ENCODE measurements around the gene RHOBTB1. TPM values are rescaled to one million over a fixed set of nuclear protein-coding genes. Genes with fewer than 3 reads are reported as not detected.

The RHOBTB1 gene
- total RNA-seq, 1 donor from 2014 or later, result 17.2 TPM

- TF ChIP-seq, protein P1, sequence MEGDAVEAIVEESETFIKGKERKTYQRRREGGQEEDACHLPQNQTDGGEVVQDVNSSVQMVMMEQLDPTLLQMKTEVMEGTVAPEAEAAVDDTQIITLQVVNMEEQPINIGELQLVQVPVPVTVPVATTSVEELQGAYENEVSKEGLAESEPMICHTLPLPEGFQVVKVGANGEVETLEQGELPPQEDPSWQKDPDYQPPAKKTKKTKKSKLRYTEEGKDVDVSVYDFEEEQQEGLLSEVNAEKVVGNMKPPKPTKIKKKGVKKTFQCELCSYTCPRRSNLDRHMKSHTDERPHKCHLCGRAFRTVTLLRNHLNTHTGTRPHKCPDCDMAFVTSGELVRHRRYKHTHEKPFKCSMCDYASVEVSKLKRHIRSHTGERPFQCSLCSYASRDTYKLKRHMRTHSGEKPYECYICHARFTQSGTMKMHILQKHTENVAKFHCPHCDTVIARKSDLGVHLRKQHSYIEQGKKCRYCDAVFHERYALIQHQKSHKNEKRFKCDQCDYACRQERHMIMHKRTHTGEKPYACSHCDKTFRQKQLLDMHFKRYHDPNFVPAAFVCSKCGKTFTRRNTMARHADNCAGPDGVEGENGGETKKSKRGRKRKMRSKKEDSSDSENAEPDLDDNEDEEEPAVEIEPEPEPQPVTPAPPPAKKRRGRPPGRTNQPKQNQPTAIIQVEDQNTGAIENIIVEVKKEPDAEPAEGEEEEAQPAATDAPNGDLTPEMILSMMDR (IDR thresholded peaks at IDR 0.05), result no peak
- peaks cover 6% of the 10 kb centered on the region for H3K9me3 Mint-ChIP-seq (ENCODE audit: unreplicated experiment)
- DNase-seq (ENCODE audit: extremely low spot score, unreplicated experiment), result no peak
- H3K4me1 Mint-ChIP-seq (ENCODE audit: unreplicated experiment), result peaks cover 3% of the 10 kb centered on the region
- H3K4me3 Mint-ChIP-seq (ENCODE audit: unreplicated experiment), result no peak overlapping the region
- no peaks in the 10 kb centered on the region for H3K27me3 Mint-ChIP-seq (ENCODE audit: unreplicated experiment)
- no peak overlapping the region for H3K27ac Mint-ChIP-seq (ENCODE audit: unreplicated experiment)
- H3K36me3 Mint-ChIP-seq (ENCODE audit: unreplicated experiment), result peaks cover 30% of the 10 kb centered on the region
Measured at GRCh38 chr10:60930237-60930636, 13.7 kb downstream of the RHOBTB1 start.

DNA sequence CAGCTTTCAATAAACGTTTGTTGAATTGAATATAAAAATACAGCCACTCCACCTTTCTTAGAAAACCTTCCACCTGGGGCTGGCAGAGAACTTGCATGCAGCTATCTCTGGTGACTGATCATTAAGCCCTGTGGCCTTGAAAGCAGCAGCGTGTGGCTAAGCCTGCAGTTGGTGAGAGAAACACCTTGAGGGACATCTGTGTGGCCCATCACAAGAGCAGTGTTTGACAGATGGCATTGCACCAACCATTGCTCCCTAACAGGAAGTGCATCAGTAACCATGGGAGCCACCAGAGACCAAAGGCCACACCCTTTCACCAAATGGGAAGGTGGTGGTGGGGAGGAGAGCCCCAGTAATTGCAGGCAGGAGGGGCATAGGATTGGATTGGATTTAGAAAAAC, 22.4 kb downstream of the RHOBTB1 start:
- peaks cover 5% of the 10 kb centered on the region for H3K9me3 Mint-ChIP-seq (ENCODE audit: unreplicated experiment)
- no peak for DNase-seq (ENCODE audit: extremely low spot score, unreplicated experiment)
- H3K4me3 Mint-ChIP-seq (ENCODE audit: unreplicated experiment), result no peak overlapping the region
- H3K36me3 Mint-ChIP-seq (ENCODE audit: unreplicated experiment), result peaks cover 10% of the 10 kb centered on the region
- H3K27ac Mint-ChIP-seq (ENCODE audit: unreplicated experiment), result no peak overlapping the region
- TF ChIP-seq, protein P1 (IDR thresholded peaks at IDR 0.05), result no peak
- no peaks in the 10 kb centered on the region for H3K27me3 Mint-ChIP-seq (ENCODE audit: unreplicated experiment)
- peaks cover 24% of the 10 kb centered on the region for H3K4me1 Mint-ChIP-seq (ENCODE audit: unreplicated experiment)

DNA sequence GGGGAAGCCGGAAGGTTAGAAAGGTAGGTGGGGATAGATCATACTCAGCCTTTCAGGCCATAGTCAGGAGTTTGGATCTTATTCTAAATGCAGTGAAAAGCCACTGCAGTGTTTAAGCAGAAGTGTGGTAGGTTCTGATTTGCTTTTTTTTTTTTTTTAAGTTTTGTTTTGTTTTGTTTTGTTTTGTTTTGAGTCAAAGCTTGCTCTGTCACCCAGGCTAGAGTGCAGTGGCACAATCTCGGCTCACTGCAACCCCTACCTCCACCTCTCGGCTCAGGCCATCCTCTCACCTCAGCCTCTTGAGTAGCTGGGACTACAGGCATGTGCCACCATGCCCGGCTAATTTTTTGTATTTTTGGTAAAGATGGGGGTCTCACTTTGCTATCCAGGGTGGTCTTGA, 23.5 kb downstream of the RHOBTB1 start:
- H3K27me3 Mint-ChIP-seq (ENCODE audit: unreplicated experiment), result no peaks in the 10 kb centered on the region
- no peak overlapping the region for H3K27ac Mint-ChIP-seq (ENCODE audit: unreplicated experiment)
- H3K9me3 Mint-ChIP-seq (ENCODE audit: unreplicated experiment), result peaks cover 4% of the 10 kb centered on the region
- H3K4me1 Mint-ChIP-seq (ENCODE audit: unreplicated experiment), result peaks cover 31% of the 10 kb centered on the region
- DNase-seq (ENCODE audit: extremely low spot score, unreplicated experiment), result no peak
- peaks cover 7% of the 10 kb centered on the region for H3K36me3 Mint-ChIP-seq (ENCODE audit: unreplicated experiment)
- TF ChIP-seq, protein P1 (IDR thresholded peaks at IDR 0.05), result no peak
- H3K4me3 Mint-ChIP-seq (ENCODE audit: unreplicated experiment), result no peak overlapping the region

GRCh38 chr10:60919551-60919950, 24.4 kb downstream of the RHOBTB1 start:
- TF ChIP-seq, protein P1 (IDR thresholded peaks at IDR 0.05), result no peak
- Mint-ChIP-seq H3K27me3 (ENCODE audit: unreplicated experiment) (no peaks in the 10 kb centered on the region), H3K36me3 (ENCODE audit: unreplicated experiment) (peaks cover 3% of the 10 kb centered on the region), H3K9me3 (ENCODE audit: unreplicated experiment) (peaks cover 4% of the 10 kb centered on the region), H3K4me1 (ENCODE audit: unreplicated experiment) (peaks cover 40% of the 10 kb centered on the region), H3K4me3 (ENCODE audit: unreplicated experiment) (no peak overlapping the region), H3K27ac (ENCODE audit: unreplicated experiment) (no peak overlapping the region)
- DNase-seq (ENCODE audit: extremely low spot score, unreplicated experiment), result no peak

DNA sequence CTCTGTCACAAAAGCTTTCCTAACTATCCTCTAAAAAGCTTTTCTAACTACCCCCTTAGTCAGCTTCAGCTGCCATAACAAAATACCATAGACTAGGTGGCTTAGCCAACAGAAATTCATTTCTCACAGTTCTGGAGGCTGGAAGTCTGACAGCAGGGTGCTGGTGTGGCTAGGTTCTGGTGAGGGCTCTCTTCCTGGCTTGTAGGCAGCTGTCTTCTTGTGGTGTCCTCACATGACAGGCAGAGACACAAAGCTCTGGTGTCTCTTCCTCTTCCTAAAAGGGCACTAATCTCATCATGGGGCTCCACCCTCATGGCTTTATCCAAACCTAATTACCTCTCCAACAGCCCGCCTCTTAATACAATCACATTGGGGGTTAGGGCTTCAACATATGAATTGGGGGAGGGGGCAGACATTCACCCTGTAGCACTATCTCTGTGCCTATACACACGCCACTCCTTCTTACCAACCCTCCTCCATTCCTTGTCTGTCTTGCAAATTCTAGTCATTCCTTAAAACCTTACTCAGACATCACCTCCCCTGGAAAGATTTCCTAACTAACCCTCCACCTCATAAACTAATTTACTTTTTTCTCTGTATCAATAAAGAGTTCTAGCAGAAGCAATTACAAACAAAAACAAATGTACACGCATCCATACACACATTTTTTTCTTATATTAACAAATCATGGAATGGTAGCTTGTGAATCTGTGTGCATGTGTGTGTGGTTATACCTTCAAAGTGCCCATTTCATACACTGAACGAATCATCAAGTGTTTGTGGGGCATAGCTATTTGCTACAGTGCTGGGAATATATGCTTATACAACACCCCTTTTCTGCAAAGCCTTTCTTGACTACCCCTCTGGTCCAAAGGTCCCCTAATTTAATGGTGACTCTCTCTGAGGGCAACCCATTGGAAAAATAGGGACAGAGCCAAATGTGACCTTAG, 26.4 kb downstream of the RHOBTB1 start:
- DNase-seq (ENCODE audit: extremely low spot score, unreplicated experiment), result no peak
- Mint-ChIP-seq H3K4me3 (ENCODE audit: unreplicated experiment) (no peak overlapping the region), H3K27ac (ENCODE audit: unreplicated experiment) (peak overlapping the region; percentile 17), H3K27me3 (ENCODE audit: unreplicated experiment) (no peaks in the 10 kb centered on the region), H3K4me1 (ENCODE audit: unreplicated experiment) (peaks cover 53% of the 10 kb centered on the region), H3K36me3 (ENCODE audit: unreplicated experiment) (peaks cover 4% of the 10 kb centered on the region), H3K9me3 (ENCODE audit: unreplicated experiment) (peaks cover 4% of the 10 kb centered on the region)
- TF ChIP-seq, protein P1 (IDR thresholded peaks at IDR 0.05), result no peak
